HEK293T (cell line): ENCODE data around the gene WASHC2C.
"Not testable (repeated sequence)": the region's sequence is repeated elsewhere in the genome, so short reads cannot be mapped to it uniquely, and the experiment has no call there.

Source experiments
- BHLHE40 ChIP-seq: fragments of 450-650 bp; IDR thresholded peaks from 2 replicates; pipeline ENCODE4 v1.6.1; 2016; ENCODE audit warnings: mild to moderate bottlenecking, moderate library complexity, borderline replicate concordance
- ELF4 ChIP-seq: fragments of 450-650 bp; IDR thresholded peaks from 2 replicates; pipeline ENCODE4 v1.6.1; 2017; ENCODE audit warnings: antibody characterized with exemption
- FOXK2 ChIP-seq: fragments of 450-650 bp; IDR thresholded peaks from 2 replicates; pipeline ENCODE4 v1.6.1; 2016; ENCODE audit warnings: mild to moderate bottlenecking
- PKNOX1 ChIP-seq: fragments of 450-650 bp; IDR thresholded peaks from 2 replicates; pipeline ENCODE4 v1.6.1; 2016
- SP1 ChIP-seq: fragments of 450-650 bp; IDR thresholded peaks from 2 replicates; pipeline ENCODE4 v1.6.1; 2017
- SUZ12 ChIP-seq: fragments of 450-650 bp; IDR thresholded peaks from 2 replicates; pipeline ENCODE4 v1.6.1; 2016; ENCODE audit warnings: mild to moderate bottlenecking

GRCh38 chr10:45734867-45735266, 7.8 kb downstream of the WASHC2C start:
- not testable (repeated sequence) for TF ChIP-seq SP1, ELF4, PKNOX1, BHLHE40, FOXK2, SUZ12
